CD4-positive, alpha-beta T cell treated with Interleukin-15 for 1 hour (primary cell): ENCODE measurements around the gene ATP5F1D.

Source experiments
- DNase-seq: peaks from one replicate; pipeline ENCODE4 v3.0.0-alpha.2; 2020

ATP5F1D gene

GRCh38 chr19:1220976-1221903 is 20.3 kb upstream of the ATP5F1D start:
- DNase-seq = no peak

GRCh38 chr19:1221904-1222255 is 19.7 kb upstream of the ATP5F1D start:
- DNase-seq = no peak

- no peak for DNase-seq
Observed at GRCh38 chr19:1222394-1222793, 19.2 kb upstream of the ATP5F1D start.

GRCh38 chr19:1223018-1223855 is 18.3 kb upstream of the ATP5F1D start:
- DNase-seq = no peak

GRCh38 chr19:1224047-1224825 is 17.3 kb upstream of the ATP5F1D start:
- no peak for DNase-seq

GRCh38 chr19:1224847-1225246 is 16.7 kb upstream of the ATP5F1D start:
- DNase-seq = no peak

GRCh38 chr19:1225440-1226226 is 15.9 kb upstream of the ATP5F1D start:
- DNase-seq = no peak

GRCh38 chr19:1226227-1226518 is 15.4 kb upstream of the ATP5F1D start:
- DNase-seq = no peak

- no peak for DNase-seq
Observed at GRCh38 chr19:1226522-1227303, 14.8 kb upstream of the ATP5F1D start.

- DNase-seq = no peak
Observed at GRCh38 chr19:1227304-1228054, 14.1 kb upstream of the ATP5F1D start.

GRCh38 chr19:1228161-1228957 is 13.2 kb upstream of the ATP5F1D start:
- DNase-seq = no peak

- DNase-seq = no peak
Observed at GRCh38 chr19:1229056-1229923, 12.3 kb upstream of the ATP5F1D start.

- DNase-seq = no peak
Observed at GRCh38 chr19:1229924-1230782, 11.4 kb upstream of the ATP5F1D start.

GRCh38 chr19:1230783-1231489 is 10.6 kb upstream of the ATP5F1D start:
- DNase-seq = no peak

GRCh38 chr19:1231729-1232637 is 9.6 kb upstream of the ATP5F1D start:
- no peak for DNase-seq

GRCh38 chr19:1232652-1233072 is 8.9 kb upstream of the ATP5F1D start:
- DNase-seq = no peak
